Stimulated activated CD8-positive, alpha-beta memory T cell treated with anti-CD3 and anti-CD28 coated beads, Interleukin-15, amount 100 ng/mL, for 4 hours (primary cell): ENCODE data around the gene GALNT4.
A peak's percentile ranks its signal among the peaks of the same experiment; 100 is the strongest.

Experiments used
- DNase-seq, 2 donors: peaks; one replicate each; pipeline ENCODE4 v3.0.0-alpha.2; 2020; ENCODE audit warnings: low read depth in 2 of 2

GALNT4 gene

GRCh38 chr12:89524541-89525304 lies at the start of gene GALNT4:
TSS of gene GALNT4 (minus strand) at chr12:89524796. CDS start at chr12:89524549, 247 bp downstream.
- peak; percentile 58 to 60 for DNase-seq

DNA sequence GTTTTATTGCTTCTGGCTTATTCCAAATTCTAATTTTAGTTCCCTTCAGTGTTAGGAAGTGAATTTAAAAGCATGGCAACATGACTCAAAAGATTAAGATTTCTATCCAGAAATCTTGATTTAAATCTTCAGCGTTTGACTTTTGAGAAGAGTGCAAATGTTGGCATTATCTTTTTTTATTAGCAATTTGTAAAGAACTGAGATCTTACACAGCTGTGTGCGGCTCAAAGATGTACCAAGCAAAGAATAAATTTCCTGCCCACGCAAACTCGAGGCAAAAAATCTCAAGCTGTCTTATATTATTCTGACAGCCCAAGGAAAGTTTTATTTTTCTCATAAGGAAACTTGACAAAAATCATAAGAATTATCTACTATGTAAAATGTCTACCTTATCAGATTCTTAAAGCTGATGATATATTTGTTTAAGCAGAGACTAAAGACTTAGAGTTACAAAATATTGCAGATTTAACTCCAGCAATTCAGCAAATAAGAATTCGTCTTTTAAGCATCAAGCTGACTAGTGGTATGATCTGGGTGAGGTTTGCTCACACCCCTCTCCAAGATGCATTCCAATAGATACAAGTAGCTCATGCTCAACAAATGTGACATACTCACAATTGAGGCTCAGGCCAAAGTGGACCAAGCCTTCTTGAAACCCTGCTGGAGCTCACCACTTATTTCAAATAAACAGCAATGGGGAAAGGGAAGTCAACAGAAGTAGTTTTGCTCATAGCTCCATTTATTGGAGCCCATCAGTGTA lies 48.6 kb upstream of the GALNT4 start:
- no peak for DNase-seq

DNA sequence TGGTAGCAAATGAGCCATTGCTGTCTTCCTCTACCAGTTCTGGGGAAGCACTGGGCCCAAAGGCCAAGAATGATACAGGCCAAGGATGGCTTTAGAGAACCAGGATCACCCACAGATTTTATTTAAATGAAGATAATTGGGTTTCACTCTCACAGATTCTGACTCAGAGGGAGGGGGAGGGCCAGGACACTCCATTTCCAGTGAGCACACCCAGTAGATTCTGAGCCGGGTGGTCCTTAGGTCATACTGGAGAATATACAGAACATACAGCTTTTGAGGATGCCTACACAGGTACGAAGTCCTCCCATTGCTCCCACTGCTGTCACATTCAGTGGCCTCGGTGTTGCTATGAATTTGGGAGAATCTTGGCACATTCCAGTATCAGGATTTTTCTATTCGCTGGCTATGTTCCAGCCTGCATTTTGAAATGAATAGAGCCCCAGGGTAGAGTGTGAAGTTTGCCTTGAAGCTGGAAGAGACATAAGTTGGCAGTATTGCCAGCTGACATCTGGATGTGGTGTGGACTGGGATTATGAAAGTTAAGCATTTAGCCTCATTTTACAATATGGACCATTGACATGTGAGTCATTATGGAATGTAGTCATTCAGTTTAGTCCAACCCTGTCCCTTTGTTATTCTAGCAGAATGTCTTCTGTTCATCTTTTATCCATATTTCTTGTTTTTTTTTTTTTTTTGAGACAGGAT lies 47.0 kb upstream of the GALNT4 start:
- no peak for DNase-seq

- DNase-seq = no peak
These were observed 43.9 kb upstream of the GALNT4 start for GRCh38 chr12:89568484-89568883.

DNA sequence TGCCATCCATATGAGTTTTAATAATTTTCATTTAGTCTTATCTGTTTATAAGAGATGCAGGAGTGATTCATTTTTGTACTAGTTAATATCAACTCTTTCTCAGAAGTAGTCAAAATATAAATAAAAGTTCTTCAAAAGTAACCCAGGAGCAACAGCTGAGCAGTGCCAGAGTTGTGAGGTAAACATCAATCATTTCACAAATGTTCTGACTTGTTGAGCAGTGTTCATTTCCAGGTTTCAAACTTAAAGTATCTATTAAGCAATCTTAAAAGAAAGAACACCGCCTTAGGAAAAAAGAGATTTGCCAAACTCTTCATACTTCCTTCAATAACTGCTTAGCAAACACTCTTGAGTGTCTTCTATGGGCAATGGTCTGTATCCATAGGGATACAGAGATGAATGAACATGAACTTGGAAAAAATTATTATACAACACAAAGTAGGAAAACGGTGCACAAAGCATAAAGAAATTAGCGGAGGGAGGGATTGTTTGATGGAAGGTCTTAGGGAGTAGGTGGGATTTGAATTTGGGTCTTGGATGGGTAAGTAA lies 43.2 kb upstream of the GALNT4 start:
- no peak for DNase-seq

DNA sequence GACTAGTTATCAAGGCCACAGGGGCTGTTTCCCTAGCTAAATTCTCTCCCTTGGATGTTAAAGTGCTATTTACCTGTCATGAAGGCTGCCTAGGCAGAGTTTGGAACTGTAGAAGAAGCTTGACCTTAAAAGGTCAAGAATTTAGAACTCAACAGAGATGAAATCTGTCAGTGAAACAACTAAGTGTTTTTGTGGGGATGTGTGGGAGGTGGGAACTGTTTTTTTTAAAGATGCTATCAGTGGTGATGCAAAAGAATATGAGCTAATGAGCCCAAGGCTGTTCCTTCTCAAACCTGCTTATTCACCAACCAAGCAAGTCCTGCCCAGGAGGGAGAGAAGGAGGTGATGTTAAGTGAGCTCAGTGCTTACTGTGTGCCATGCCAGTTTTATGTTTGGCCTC lies 42.0 kb upstream of the GALNT4 start:
- DNase-seq = no peak

DNA sequence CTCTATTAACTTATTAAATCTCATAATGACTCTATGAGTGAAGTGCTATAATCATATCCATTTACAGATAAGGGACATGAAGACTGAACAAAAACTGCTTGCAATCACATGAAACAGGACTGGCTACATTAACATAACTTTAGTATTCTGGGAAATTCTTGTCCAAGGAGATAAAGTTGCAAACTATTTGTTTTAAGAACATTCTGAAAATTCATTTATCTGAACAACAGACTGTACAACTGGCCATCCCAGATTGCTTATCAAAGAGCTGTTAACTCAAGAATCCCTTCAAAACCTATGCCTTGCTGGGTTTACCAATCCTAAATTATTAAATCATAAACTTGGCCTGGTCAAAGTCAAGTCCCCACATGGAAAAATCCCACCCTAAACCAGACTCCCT lies 40.4 kb upstream of the GALNT4 start:
- no peak for DNase-seq

DNA sequence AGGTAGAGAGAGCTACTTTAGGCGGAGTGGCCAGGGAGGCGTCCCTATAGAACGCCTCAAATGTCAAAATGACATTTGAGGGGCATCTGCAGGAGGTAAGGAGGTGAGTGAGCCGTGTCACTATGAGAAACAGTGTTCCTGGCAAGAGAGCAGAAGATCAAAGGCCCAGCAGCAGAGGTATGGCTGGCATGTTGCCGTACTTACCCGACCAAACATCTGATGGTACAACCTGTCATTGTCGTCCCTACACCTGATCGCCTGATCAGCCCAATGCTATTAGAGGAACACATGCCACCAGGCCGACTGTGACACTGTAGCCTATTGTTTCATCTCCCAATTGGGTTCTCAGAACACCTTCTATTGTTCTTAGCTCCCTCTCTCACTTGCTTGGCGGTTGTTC lies 35.2 kb upstream of the GALNT4 start:
- DNase-seq = no peak

GRCh38 chr12:89556976-89557375 lies 32.4 kb upstream of the GALNT4 start:
- no peak for DNase-seq

- DNase-seq = no peak
These were observed 27.8 kb upstream of the GALNT4 start for GRCh38 chr12:89552376-89552775.

DNA sequence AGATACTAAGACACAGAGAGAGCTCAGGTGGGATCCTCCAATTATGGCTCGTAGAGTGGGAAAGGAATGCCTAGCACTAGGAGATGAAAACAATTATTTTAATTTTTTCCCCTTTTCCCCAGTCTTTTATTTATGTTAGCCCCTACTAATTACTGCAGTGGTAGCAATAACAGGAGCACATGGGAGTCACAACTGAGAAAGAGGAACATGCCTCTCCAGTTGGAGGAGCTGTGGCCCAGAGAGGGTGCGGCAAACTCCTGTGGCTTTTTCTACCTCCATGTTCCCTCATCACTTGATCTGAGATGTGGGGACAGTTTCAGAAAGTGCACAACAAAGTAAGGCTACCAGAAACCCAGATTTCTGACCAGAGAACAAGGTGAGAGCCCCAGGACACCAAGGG lies 27.2 kb upstream of the GALNT4 start:
- DNase-seq = no peak

GRCh38 chr12:89547101-89547500 lies 22.5 kb upstream of the GALNT4 start:
- DNase-seq = no peak

- no peak for DNase-seq
These were observed 21.6 kb upstream of the GALNT4 start for GRCh38 chr12:89546151-89546550.

GRCh38 chr12:89544681-89545184 lies 20.1 kb upstream of the GALNT4 start:
- DNase-seq = no peak

GRCh38 chr12:89544022-89544421 lies 19.4 kb upstream of the GALNT4 start:
- no peak for DNase-seq

- DNase-seq = peak in 1 of 2 donors; percentile 18
These were observed 18.5 kb upstream of the GALNT4 start for GRCh38 chr12:89542912-89543592.

- no peak for DNase-seq
These were observed 17.6 kb upstream of the GALNT4 start for GRCh38 chr12:89542236-89542635.

- DNase-seq = no peak
These were observed 16.0 kb upstream of the GALNT4 start for GRCh38 chr12:89540586-89540985.

DNA sequence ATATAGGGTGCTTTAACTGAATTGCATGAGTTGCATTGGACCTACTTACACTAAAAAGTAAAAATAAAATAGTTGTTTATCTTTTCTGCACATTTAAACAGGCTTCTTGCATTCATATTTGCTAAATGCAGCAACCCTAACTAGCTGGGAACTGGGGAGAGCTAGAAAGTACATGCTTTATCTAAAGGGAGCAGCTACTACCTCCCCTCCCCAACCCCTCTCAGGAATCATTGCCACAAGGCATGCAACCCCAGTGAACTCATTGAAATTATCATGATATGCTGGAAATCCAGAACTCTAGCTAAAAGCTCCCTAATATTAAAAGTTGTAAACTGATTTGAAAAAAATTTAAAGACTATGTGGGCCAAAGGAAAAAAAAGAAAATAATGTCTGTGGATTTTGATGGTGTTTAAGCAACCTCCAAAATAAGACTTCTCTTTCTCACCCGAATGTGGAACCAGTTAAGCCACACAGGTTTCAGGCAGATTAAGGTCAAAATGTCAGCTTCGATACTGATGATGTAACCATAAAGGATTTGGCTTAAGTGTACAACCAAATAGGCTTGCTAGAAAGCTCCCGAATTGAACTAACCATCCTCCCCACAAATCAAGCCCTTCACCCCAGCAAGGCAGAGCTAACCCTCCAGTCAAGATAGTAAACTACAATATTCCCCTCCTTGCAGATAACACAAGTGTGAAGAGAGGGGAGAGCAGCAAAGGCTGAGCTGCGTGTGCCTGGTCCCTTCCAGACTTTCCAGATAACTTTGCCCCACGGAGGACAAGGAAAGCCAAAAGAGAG lies 15.0 kb upstream of the GALNT4 start:
- DNase-seq = no peak

GRCh38 chr12:89538897-89539296 lies 14.3 kb upstream of the GALNT4 start:
- no peak for DNase-seq

DNA sequence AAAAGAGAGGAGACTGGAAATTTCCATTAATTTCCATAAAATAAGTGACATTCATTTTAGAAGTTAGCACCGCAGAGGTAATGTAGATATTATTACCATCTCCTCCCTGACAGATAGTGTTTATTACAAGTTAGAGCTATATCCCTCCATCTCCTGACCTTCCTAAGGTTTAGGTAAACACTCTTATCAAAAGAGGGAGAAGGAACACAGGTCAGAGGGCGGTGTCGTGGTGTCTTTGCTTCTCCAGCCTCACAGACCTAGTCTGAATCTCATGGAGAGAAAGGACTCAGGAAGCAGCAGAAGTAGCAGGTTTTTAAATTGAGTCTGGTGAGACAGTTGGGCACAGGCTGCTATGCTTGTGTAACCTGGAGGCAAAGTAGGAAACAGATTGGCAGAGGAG lies 12.8 kb upstream of the GALNT4 start:
- no peak for DNase-seq
